GM18526 (cell line): ENCODE measurements around the gene TAF1C.

ENCODE experiments used
- POLR2A ChIP-seq: IDR thresholded peaks from 3 replicates; pipeline ENCODE4 v1.6.1; 2011; ENCODE audit not compliant: insufficient read length; ENCODE audit errors: extremely low read depth

Gene TAF1C

DNA sequence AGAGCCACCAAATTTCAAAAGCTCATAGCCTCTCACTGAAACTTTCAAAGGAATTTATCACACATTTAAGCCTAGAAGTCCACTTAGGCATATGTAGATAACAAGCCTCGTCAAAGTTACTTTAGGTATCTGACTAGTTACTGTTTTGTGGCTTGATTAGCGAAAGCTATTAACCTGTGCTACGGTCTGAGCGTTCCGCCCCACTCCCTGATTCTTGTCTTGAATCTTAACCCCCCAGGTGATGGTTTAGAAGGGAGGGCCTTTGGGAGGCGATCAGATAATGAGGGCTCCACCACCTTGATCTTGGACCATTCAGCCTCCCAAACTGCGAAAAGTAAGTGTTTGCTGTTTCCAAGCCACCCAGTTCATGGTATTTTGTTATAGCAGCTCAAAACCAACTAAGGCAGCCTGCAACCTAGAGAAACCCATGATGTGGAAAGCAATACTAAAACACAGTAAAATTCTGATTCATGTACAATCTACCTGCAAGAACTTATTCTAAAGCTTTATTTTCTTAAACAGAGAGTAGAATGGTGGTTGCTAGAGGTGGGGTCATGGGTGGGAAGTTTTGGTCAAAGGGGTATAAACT is 49.0 kb downstream of the TAF1C start:
- TF ChIP-seq POLR2A, result no peak

DNA sequence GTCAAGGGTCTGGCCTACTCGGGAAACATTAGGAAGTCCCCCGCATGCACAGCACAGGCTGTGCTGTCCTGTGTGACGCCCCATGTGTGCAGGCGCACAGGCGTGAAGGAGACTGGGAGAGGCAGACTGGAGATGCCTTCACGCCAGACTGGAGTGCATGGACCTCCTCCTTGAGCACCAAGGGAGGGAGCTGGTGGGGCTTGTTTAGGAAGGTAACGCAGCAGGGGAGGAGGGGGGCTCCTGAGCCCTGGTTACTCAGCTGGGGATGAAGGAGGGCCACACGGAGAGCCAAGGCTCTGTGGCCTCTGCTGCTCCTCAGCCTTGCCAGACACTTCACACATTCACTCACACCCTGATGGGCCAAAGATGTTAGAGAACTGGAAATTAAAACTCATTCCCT is 49.6 kb downstream of the TAF1C start:
- TF ChIP-seq POLR2A, result no peak

DNA sequence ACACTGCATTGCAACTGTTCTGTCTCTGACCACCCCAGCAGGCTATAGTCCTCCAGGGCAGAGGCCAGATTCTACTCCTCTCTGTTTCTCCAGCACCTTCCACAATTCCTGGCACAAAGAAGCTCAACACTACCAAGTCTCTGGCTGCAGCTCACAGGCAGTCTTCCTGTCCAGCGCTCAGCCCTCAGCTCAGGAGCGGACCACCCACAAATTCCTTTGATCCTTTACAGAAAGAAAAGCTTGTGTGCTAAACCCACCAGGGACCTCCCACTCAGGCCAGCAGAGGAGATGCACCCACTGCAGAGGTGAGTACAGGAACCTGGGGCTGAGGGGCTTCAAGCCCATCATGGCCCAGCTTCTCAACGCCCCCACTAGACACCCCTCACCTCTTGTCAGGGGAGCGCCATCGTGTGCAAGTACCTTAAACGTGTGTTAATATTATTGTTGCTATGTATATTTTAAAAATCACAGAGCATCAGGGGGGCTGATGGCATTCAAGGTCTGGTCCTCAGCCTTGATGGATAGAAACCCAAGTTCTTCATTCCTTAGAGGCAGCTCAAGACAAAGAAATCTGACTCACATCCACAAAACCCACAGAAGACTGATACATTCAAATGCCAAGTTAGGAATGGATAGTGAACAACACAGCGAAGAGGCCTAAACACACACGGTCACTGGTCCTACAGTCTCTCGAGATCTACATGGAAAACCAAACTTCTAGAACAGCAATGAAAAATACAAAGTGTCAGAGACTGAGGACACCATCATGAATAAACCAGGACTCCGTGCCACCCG is 50.3 kb downstream of the TAF1C start:
- TF ChIP-seq POLR2A, result no peak

DNA sequence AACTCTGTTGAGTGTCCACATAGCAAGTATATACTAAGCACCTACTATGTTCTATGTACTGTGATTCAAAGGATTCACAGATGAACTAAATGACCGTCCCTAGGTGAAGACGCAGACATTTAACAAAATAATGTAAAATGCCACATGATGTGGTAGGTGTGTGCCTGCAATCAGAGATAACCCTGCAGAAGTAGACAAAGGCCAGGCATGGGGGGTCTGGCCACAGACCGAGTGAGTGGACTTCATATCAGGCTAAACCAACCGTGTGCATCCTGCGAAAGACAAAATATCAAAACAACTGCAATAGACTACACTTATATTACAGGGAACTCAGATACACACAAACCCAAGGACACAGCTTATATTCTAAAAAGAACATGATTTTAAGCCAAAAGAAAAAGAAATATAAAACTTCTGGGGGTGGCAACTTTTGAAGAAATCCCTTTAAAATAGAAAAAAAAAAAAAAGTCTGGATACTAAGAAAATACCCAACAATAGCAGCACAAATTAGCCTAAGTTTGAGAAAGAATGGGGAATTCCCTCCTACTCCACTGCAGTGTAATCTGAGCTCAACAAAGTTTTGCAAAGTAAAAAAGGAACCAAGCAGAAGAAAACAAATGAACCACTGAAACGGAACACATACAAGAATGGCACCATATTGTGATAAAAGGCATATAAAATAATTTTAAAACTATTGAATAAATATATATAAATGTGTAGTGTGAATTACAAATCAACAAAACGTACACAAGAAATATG is 54.2 kb downstream of the TAF1C start:
- no peak for TF ChIP-seq POLR2A

DNA sequence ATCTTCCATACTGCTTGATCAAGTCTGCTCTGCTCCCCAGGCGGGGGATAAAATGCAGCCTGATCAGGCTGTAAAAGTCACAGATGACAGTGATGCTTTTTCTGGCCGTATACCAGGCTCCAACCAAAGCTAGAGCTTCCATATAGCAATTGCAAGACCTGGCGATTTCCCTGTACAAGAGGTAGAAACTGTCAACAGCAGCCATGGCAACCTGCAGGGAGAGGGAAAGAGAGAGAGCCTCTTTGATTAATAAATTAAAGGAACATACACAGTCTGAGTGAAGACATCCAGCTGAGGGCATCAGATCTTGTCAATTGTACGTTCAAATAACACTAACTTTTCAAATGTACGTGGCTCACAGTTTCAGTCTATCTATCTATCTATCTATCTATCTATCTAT is 55.7 kb downstream of the TAF1C start:
- TF ChIP-seq POLR2A, result no peak
